ENCODE data around the gene HOXB7.

- TF ChIP-seq, protein P1, sequence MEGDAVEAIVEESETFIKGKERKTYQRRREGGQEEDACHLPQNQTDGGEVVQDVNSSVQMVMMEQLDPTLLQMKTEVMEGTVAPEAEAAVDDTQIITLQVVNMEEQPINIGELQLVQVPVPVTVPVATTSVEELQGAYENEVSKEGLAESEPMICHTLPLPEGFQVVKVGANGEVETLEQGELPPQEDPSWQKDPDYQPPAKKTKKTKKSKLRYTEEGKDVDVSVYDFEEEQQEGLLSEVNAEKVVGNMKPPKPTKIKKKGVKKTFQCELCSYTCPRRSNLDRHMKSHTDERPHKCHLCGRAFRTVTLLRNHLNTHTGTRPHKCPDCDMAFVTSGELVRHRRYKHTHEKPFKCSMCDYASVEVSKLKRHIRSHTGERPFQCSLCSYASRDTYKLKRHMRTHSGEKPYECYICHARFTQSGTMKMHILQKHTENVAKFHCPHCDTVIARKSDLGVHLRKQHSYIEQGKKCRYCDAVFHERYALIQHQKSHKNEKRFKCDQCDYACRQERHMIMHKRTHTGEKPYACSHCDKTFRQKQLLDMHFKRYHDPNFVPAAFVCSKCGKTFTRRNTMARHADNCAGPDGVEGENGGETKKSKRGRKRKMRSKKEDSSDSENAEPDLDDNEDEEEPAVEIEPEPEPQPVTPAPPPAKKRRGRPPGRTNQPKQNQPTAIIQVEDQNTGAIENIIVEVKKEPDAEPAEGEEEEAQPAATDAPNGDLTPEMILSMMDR (IDR thresholded peaks at IDR 0.05), result no peak
- no peak for TF ChIP-seq POLR2A (IDR thresholded peaks at IDR 0.05)
Measured at GRCh38 chr17:48589831-48590606, 20.8 kb downstream of the HOXB7 start, which contains the start of gene HOXB3.
